Measurements from ENCODE around the gene SLC6A3.
"Not testable (repeated sequence)": the region's sequence is repeated elsewhere in the genome, so short reads cannot be mapped to it uniquely, and the experiment has no call there.

SLC6A3 gene

DNA sequence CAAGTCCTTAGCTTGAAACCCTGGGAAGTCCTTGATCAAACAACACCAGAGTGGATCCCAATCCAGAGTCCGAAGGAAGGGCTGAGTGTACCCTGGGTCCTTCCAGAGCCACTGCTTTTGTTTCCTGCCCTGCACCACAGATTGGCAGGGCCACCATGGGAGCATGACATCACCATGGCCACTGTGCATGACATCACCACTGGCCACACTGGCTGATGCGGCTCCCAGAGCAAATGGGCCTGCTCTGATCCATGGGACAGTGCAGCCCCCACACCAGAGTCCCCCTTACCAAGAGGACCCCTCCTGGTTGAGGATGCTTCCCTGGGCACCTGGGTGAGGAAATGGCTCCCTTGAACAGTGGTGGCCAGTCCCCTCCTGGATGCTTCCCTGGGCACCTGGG, 9.9 kb downstream of the SLC6A3 start:
- in situ Hi-C loops (cut with HindIII; ENCODE audit: low pct_ligation_motif_present, low pct_unique_long_range_greater_than_20kb, low sequenced_read_pairs) = no loop called here
- no peak for DNase-seq

DNA sequence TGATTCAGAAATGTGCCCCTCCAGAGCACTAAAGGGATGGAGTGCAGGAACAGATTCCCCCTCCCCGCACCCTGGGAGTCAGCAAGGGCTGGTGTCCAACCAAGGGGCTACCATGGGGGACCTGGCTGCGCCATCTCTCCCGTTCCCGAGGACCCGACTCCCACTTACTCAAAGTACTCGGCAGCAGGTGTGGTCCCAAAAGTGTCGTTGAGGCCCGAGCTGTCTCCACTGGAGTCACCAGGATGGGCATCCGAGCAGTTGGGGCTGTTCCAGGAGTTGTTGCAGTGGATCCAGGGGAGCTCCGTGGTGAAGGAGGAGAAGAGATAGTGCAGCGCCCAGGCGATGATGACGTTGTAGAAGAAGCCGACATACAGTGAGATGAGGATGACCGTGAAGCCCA, 12.9 kb downstream of the SLC6A3 start:
- DNase-seq = no peak
- in situ Hi-C loops (cut with HindIII; ENCODE audit: low pct_ligation_motif_present, low pct_unique_long_range_greater_than_20kb, low sequenced_read_pairs) = no loop called here

DNA sequence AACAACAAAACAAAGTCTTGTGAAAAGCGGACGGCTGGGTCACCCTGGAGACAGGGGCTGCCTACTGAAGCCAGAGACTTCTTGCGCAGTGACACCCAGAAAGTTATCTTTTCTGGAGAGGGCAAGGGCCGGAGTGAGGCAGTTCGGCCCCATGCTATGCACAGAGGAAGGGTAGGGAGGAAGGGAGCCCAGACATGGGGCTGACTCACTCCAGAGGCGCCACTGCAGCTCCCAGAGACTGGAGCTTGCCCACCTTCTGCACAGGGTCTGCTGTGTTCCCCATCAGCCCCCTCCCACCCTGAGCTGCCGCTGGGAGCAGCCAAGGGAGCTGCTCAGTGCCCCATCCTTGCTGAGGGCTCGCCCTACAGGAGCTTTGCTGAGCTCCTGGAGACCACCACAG, 13.3 kb downstream of the SLC6A3 start:
- DNase-seq = no peak
- in situ Hi-C loops (cut with HindIII; ENCODE audit: low pct_ligation_motif_present, low pct_unique_long_range_greater_than_20kb, low sequenced_read_pairs) = no loop called here

DNA sequence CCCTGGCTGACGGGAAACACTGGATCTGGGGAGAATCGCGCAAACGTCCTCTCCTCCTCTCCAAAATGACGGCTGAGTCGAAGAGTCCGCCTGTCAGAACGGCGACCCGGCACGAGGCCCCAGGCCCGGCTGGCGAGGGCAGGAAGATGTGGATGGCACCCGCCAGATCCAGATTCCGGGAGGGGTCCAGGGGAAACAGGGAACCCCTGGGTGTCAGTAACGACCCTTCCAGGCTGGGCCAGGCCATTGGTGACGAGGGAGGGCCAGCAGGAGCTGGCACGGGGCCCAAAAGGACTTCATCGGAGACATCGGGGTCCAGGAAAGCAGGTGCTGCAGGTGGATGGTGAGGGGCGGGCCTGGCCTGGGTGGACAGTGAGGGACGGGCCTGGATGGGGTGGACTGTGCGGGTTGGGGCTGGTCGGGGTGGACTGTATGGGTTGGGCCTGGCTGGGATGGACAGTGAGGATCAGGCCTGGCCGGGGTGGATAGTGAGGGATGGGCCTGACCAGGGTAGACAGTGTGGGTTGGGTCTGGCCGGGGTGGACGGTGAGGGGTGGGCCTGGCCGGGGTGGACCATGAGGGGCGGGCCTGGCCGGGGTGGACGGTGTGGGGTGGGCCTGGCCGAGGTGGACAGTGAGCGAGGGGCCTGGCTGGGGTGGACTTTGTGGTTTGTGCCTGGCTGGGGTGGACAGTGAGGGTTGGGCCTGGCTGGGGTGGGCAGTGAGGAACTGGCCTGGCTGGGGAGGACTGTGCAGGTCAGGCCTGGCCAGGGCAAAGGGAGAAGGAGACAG, 14.0 kb downstream of the SLC6A3 start:
- in situ Hi-C loops (cut with HindIII; ENCODE audit: low pct_ligation_motif_present, low pct_unique_long_range_greater_than_20kb, low sequenced_read_pairs) = no loop called here
- no peak for DNase-seq

DNA sequence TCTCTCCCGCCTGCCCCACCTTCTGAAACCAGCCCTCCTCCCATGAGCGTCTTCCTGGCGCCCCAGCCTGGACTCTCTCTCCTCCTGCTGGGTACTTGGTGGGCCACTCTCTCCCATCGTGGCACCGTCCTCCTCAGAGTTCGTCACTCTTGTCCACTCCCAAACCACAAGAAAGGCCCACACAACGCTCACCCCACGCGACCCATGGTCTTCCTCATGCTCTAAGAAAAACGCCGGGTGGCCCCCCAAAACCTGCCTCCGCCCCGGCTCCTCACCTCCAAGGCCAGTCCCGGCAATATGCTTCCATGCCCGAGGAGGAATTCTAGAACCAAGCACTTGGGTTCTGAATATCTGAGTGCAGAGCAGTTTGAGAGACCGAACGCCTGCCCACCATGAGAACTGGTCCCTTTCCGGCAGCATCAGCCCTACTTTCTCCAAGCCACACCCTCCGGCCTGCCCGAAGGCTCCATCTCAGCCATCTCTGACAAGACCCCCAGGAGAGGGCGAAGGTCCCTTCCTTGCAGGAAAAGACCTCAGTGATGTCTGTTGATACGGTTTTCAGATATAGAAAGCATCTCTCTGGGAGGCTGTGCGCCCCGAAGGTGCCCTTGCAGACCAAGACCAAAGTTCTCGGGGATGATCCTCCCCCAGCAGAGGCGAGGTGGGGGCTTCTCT, 15.0 kb downstream of the SLC6A3 start:
- no peak for DNase-seq

DNA sequence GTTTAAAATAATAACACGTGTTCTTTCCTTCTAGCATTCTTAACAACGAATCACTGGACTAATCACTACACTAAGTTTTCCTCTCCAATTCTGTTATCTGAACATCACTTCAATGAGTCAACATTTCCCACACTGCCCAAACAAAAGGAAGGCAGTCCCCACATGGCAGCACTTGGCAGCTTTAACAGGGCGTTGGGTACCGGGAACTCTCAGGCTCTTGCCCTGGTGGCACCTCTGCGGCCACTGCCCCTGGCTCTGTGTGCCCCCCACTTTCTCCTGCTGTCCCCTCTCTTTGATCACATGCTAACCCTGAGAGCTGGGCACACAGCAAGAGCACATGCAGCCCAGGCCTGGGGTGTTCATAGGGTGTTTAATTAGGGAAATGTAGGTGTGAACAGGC, 15.7 kb downstream of the SLC6A3 start:
- in situ Hi-C loops (cut with HindIII; ENCODE audit: low pct_ligation_motif_present, low pct_unique_long_range_greater_than_20kb, low sequenced_read_pairs) = no loop called here
- no peak for DNase-seq

More for the DNA sequence above, 15.0 kb downstream of the SLC6A3 start:
- in situ Hi-C loops (cut with HindIII; ENCODE audit: low pct_ligation_motif_present, low pct_unique_long_range_greater_than_20kb, low sequenced_read_pairs) = no loop called here

DNA sequence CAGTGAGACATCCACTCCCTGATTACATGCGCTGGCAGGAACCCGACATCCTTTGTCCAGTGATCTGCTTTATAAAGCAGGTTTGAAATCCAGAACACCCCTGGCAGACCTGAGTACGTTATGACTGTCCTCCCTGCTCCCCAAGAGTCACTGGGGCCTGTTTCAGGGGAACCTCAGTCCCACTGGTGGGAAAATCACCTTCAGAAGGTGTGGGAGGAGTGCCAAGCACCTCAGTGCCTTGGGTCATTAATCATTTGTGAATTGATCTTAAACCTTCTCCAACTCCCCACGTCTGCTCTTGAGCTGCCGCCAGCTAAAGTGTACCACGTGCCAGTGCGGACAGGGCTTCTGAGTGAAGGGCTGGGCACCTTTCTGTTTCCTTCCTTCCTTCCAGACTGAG, 16.2 kb downstream of the SLC6A3 start:
- in situ Hi-C loops (cut with HindIII; ENCODE audit: low pct_ligation_motif_present, low pct_unique_long_range_greater_than_20kb, low sequenced_read_pairs) = no loop called here
- no peak for DNase-seq

DNA sequence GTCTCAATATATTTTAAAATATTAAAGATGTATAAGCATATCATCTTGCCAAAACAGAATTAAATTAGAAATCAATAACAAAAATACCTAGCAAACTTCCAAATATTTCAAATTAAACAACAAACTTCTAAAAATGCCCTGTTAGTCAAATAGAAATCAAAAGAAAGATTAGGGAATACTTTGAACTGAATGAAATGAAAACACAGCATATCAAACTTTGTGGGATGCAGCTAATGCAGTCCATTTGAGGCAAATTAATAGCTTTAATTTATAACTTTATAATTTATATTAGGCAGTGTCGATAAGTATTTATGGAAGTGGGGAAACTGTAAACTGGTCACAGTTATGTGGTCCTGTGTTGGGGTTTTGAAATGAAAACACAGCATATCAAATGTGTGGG, 17.1 kb downstream of the SLC6A3 start:
- in situ Hi-C loops (cut with HindIII; ENCODE audit: low pct_ligation_motif_present, low pct_unique_long_range_greater_than_20kb, low sequenced_read_pairs) = no loop called here
- no peak for DNase-seq

DNA sequence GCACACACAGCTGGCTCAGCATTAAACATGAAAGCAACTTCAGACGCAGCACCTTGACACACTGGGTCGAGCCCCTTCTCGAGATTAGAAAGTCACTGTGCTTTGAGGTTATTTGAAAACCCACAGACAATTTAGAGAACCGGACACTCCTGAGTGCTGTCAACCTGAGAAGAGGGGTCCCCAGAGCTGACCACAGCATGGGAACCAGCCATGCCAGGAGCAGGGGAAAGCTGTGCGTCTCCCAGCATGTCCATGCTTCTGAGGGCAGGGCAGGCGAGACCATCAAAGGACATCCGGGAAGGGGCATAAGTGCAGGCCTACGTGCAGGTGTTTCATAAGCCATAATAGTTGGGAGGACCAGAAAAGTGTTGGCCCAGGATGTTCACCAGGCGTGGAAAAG, 20.5 kb downstream of the SLC6A3 start:
- in situ Hi-C loops (cut with HindIII; ENCODE audit: low pct_ligation_motif_present, low pct_unique_long_range_greater_than_20kb, low sequenced_read_pairs) = no loop called here
- no peak for DNase-seq

DNA sequence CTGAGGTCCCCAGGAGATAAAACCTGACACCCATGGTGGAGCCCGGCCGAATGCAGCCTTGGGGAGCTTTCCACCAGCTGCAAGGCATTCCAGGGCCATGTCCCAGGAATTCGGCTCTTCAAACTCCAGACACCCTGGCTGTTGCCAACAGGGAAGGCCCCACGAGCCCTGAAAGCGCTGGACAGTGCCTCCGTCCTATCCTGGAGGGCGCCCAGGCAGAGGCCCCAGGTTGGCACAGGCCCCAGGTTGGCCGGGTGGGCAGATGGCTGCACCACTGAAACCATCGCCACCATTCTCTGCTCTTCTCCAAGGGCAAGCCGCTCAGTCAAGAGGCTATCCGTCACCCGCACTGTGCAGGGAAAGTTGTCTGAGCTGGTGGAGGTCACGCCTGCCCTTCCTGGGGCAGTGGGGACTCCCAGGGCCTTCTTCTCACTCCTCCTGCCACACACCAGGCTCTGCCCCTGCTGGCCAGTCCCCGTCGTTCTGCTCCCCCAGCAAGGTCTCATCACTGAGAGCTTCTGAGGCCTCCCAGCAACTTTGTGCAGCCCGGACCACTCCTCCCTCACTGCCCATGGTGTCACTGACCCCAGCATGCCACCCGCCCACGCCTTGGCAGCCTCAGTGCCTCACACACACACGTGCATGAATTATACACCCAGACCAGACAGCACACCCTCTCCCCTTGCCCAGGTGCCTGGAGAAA, 21.2 kb downstream of the SLC6A3 start:
- in situ Hi-C loops (cut with HindIII; ENCODE audit: low pct_ligation_motif_present, low pct_unique_long_range_greater_than_20kb, low sequenced_read_pairs) = no loop called here
- DNase-seq = no peak

DNA sequence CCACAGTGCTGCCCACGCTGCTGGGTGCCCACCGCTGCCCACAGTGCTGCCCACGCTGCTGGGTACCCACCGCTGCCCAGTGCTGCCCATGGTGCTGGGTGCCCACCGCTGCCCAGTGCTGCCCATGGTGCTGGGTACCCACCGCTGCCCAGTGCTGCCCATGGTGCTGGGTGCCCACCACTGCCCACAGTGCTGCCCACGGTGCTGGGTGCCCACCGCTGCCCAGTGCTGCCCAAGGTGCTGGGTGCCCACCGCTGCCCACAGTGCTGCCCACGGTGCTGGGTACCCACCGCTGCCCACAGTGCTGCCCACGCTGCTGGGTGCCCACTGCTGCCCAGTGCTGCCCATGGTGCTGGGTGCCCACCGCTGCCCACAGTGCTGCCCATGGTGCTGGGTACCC, 22.7 kb downstream of the SLC6A3 start:
- DNase-seq; in situ Hi-C loops (cut with HindIII; ENCODE audit: low pct_ligation_motif_present, low pct_unique_long_range_greater_than_20kb, low sequenced_read_pairs): not testable (repeated sequence)

DNA sequence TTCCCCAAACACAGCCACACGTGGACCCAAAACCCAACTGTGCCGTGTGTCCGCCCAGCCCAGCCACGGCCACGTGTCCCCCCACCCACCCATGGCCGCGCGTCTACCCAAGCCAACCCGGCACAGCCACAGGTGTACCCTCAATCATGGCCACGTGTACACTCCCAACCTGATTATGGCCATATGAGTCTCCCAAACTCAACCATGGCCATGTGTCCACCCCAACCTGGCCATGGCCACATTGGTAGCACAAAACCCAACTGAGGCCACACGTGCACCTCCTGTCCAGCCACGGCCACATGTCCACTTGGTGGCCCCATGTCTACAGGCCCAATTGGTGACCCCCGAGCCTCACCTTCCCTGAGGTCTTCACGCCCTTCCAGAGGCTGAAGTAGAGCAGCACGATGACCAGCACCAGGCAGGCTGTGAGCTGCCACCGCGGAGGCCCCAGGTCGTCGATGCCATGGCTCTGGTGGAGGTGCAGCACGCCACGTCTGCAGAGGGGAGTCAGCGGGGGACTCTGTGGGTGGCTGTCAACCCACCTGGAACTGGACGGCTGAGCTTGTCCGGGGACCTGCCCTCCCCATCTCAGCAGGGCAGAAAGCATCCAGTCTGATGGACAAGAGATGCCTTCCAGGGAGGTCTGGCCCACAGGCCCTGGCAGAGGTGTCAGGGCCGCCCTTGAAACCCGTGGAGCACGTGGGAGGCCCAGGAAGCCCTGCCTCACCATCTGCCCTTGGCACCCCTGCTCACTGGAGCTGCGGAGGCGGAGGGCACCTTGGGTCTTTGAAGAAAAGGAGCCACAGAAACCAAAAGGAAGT, 23.5 kb downstream of the SLC6A3 start:
- in situ Hi-C loops (cut with HindIII; ENCODE audit: low pct_ligation_motif_present, low pct_unique_long_range_greater_than_20kb, low sequenced_read_pairs) = no loop called here

DNA sequence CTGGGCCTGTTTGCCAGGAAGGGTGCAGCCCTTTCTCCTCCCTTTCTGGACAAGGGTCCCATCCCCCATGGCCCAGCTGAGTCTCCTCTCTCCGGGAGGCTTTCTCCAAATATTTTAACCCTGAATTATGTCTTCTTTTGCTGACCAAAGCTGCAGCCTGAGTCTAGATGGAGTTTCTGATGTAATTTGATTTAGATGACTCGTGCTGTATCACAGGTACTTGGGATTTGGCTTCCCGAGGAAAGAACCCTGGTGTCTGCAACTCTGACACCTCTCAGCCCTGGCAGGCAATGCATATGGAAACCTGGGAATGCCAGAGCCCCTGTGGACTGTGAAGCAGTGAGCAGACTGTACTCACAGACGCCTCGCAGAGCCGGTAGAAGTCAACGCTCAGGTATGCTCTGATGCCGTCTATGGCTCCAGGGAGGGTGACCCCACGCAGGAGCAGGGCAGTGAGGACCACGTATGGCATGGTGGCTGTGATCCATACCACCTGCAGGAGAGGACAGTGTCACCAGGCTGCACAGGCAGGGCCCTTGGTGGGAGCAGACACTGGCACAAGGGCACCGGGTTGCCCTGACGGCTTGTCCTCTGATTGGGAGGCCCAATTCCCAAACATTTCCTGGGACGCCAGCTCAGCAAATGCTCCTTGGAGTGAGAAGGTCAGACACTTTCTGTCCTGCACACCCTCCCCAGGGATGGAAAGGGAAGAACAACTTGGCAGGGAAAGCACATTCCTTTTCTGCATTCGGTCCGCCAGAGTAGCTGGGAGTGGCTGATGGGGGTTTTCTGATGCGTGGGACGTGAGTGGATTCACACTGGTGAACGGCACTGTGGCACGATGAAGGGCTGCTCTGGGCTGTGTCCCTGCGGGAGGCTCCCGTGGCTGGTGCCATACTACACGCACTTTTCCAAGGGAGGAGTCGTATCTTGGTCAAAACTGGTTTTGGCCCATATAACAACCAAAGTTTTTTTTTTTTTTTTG, 24.7 kb downstream of the SLC6A3 start:
- in situ Hi-C loops (cut with HindIII; ENCODE audit: low pct_ligation_motif_present, low pct_unique_long_range_greater_than_20kb, low sequenced_read_pairs) = no loop called here
- DNase-seq = no peak

More for the DNA sequence above, 23.5 kb downstream of the SLC6A3 start:
- DNase-seq = no peak

DNA sequence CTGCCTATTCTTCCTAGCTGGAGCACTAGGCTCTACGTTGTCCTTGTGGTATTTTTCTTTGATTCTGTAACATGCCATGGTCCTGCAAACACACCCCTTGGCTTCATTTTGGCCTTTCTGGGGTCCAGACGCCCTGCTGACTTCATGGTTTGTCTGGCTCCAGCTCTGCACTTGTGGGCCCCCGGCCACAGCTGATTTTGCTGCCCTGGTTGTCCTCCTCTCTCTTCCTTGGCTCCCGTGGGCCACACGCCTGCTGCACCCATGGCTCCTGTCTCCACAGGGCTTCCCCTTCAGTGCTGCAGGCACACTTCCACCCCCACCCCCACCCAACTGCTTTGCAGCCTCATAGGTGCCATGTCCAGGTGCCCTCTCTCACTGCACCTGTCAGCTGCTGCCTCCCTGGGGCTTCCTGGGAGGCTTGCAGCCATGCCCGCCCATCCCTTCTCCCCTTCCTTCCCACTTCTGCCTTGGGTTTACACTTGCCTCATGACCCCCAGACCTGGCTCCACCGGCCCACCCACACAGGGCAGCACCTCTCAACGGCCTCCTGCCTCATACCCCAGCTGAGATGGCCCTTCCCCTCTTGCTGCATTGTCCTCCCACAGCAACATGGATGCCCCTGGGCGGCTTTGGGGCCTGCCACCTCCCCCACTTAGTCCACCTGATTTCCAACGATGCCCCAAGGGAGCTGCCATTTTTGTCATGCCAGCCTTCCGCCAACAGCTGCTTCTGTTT, 25.6 kb downstream of the SLC6A3 start:
- in situ Hi-C loops (cut with HindIII; ENCODE audit: low pct_ligation_motif_present, low pct_unique_long_range_greater_than_20kb, low sequenced_read_pairs) = no loop called here
- no peak for DNase-seq

DNA sequence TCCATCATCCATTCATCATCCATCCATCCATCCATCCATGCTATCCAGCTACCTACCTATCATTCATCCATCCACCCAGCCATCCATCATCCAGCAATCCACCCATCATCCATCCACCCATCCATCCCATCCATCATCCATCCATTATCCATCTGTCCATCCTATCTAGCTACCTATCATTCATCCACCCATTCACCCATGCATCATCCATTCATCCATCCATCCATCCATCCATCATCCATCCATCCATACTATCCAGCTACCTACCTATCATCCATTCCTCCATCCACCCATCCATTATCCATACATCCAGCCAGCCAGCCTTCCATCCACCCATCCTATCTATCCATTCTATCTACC, 26.3 kb downstream of the SLC6A3 start:
- in situ Hi-C loops (cut with HindIII; ENCODE audit: low pct_ligation_motif_present, low pct_unique_long_range_greater_than_20kb, low sequenced_read_pairs) = no loop called here
- DNase-seq = no peak

DNA sequence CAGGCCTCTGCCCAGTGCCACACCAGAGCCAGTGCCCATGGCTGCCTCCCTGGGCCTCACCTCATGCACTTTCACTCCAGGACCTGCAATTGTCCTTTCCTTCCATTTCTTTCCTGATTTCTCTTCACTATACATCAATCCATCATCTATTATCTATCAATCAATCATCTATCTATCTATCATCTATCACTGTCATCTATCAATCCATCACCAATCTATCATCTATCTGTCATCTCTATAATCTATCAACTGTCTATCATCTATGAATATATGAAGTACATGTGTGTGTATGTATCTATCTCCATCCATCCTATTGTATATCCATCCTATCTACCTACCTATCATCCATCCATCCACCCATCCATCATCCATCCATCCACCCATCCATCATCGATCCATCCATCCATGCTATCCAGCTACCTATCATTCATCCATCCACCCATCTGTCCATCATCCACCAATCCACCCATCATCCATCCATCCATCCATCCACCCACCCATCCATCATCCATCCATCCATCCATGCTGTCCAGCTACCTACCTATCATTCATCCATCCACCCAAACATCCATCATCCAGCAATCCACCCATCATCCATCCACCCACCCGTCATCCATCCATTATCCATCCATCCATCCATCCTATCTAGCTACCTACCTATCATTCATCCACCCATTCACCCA, 26.9 kb downstream of the SLC6A3 start:
- DNase-seq = no peak
- in situ Hi-C loops (cut with HindIII; ENCODE audit: low pct_ligation_motif_present, low pct_unique_long_range_greater_than_20kb, low sequenced_read_pairs) = no loop called here

Data from ACHN (cell line).